ENCODE data around the gene PIN1.

The PIN1 gene

GRCh38 chr19:9871626-9872338 lies 36.7 kb downstream of the PIN1 start:
- no CpG with 5 or more reads among the region's 16 CpGs for WGBS (ENCODE audit: insufficient coverage, insufficient read length)

GRCh38 chr19:9872618-9873242 lies 37.6 kb downstream of the PIN1 start:
- no peak for DNase-seq (ENCODE audit: low read depth, low spot score)
- Histone ChIP-seq H3K27ac (ENCODE audit: low read length) (no peak overlapping the region), H3K4me3 (ENCODE audit: low read length) (no peak overlapping the region), H3K27me3 (ENCODE audit: control insufficient read depth, insufficient read depth, low read length) (no peaks in the 10 kb centered on the region), H3K4me1 (ENCODE audit: control insufficient read depth, insufficient read depth, low read length) (no peaks in the 10 kb centered on the region), H3K36me3 (ENCODE audit: control insufficient read depth, insufficient read depth, low read length) (no peaks in the 10 kb centered on the region), H3K9me3 (ENCODE audit: control insufficient read depth, insufficient read depth, low read length) (no peaks in the 10 kb centered on the region)
- 100% methylated on average over 1 of the region's 8 CpGs for WGBS (ENCODE audit: insufficient coverage, insufficient read length)

More at GRCh38 chr19:9871626-9872338, 36.7 kb downstream of the PIN1 start:
- H3K27me3 ChIP-seq (ENCODE audit: control insufficient read depth, insufficient read depth, low read length): no peaks in the 10 kb centered on the region
- H3K9me3 ChIP-seq (ENCODE audit: control insufficient read depth, insufficient read depth, low read length): no peaks in the 10 kb centered on the region
- H3K4me3 ChIP-seq (ENCODE audit: low read length): no peak overlapping the region
- H3K27ac ChIP-seq (ENCODE audit: low read length): no peak overlapping the region
- no peaks in the 10 kb centered on the region for H3K4me1 ChIP-seq (ENCODE audit: control insufficient read depth, insufficient read depth, low read length)
- no peaks in the 10 kb centered on the region for H3K36me3 ChIP-seq (ENCODE audit: control insufficient read depth, insufficient read depth, low read length)
- DNase-seq (ENCODE audit: low read depth, low spot score): no peak

- Histone ChIP-seq H3K4me1 (ENCODE audit: control insufficient read depth, insufficient read depth, low read length) (no peaks in the 10 kb centered on the region), H3K27ac (ENCODE audit: low read length) (no peak overlapping the region), H3K4me3 (ENCODE audit: low read length) (no peak overlapping the region), H3K9me3 (ENCODE audit: control insufficient read depth, insufficient read depth, low read length) (no peaks in the 10 kb centered on the region), H3K36me3 (ENCODE audit: control insufficient read depth, insufficient read depth, low read length) (no peaks in the 10 kb centered on the region), H3K27me3 (ENCODE audit: control insufficient read depth, insufficient read depth, low read length) (no peaks in the 10 kb centered on the region)
- no peak for DNase-seq (ENCODE audit: low read depth, low spot score)
- no CpG with 5 or more reads among the region's 13 CpGs for WGBS (ENCODE audit: insufficient coverage, insufficient read length)
Observed at GRCh38 chr19:9875031-9875627, 40.0 kb downstream of the PIN1 start.

GRCh38 chr19:9875796-9876195 lies 40.7 kb downstream of the PIN1 start:
- H3K27ac ChIP-seq (ENCODE audit: low read length): no peak overlapping the region
- WGBS (ENCODE audit: insufficient coverage, insufficient read length): no CpG with 5 or more reads among the region's 5 CpGs

DNA sequence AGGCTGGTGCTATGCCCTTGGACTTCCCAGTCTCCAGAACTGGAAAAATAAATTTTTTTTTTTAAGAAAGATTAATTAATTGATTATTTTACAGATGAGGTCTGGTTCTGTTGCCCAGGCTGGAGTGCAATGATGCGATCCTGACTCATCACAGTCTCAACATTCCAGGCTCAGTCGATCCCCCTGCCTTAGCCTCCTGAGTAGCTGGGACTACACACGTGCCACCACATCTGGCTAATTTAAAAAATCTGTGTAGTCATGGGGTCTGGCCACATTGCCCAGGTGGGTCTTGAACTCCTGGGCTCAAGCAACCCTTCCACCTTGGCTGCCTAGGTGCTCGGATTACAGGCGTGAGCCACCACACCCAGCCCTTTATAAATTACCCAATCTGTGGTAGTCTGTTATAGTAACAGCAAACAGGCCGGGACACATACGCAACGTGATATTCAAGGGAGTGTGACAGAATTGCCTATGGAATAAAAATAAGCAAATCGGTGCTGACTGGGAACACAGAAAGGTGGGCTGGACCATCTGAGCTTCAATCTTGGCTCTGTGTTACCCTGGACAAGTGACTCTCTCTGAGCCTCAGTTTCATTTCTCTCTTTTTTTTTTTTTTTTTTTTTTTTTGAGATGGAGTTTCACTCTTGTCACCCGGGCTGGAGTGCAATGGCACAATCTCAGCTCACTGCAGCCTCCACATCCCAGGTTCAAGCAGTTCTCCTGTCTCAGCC lies 42.8 kb downstream of the PIN1 start:
- Histone ChIP-seq H3K36me3 (ENCODE audit: control insufficient read depth, insufficient read depth, low read length) (no peaks in the 10 kb centered on the region), H3K4me1 (ENCODE audit: control insufficient read depth, insufficient read depth, low read length) (no peaks in the 10 kb centered on the region), H3K27ac (ENCODE audit: low read length) (no peak overlapping the region), H3K9me3 (ENCODE audit: control insufficient read depth, insufficient read depth, low read length) (no peaks in the 10 kb centered on the region), H3K4me3 (ENCODE audit: low read length) (no peak overlapping the region), H3K27me3 (ENCODE audit: control insufficient read depth, insufficient read depth, low read length) (no peaks in the 10 kb centered on the region)
- WGBS (ENCODE audit: insufficient coverage, insufficient read length): no CpG with 5 or more reads among the region's 10 CpGs
- DNase-seq (ENCODE audit: low read depth, low spot score): no peak

More at GRCh38 chr19:9875796-9876195, 40.7 kb downstream of the PIN1 start:
- Histone ChIP-seq H3K9me3 (ENCODE audit: control insufficient read depth, insufficient read depth, low read length) (no peaks in the 10 kb centered on the region), H3K4me3 (ENCODE audit: low read length) (no peak overlapping the region), H3K27me3 (ENCODE audit: control insufficient read depth, insufficient read depth, low read length) (no peaks in the 10 kb centered on the region), H3K36me3 (ENCODE audit: control insufficient read depth, insufficient read depth, low read length) (no peaks in the 10 kb centered on the region), H3K4me1 (ENCODE audit: control insufficient read depth, insufficient read depth, low read length) (no peaks in the 10 kb centered on the region)
- DNase-seq (ENCODE audit: low read depth, low spot score): no peak

GRCh38 chr19:9878511-9879196 lies 43.5 kb downstream of the PIN1 start:
- Histone ChIP-seq H3K27ac (ENCODE audit: low read length) (no peak overlapping the region), H3K27me3 (ENCODE audit: control insufficient read depth, insufficient read depth, low read length) (no peaks in the 10 kb centered on the region), H3K4me3 (ENCODE audit: low read length) (no peak overlapping the region), H3K4me1 (ENCODE audit: control insufficient read depth, insufficient read depth, low read length) (peaks cover 3% of the 10 kb centered on the region; the same call in 1 of the 2 replicates), H3K36me3 (ENCODE audit: control insufficient read depth, insufficient read depth, low read length) (no peaks in the 10 kb centered on the region), H3K9me3 (ENCODE audit: control insufficient read depth, insufficient read depth, low read length) (no peaks in the 10 kb centered on the region)
- DNase-seq (ENCODE audit: low read depth, low spot score): no peak
- no CpG with 5 or more reads among the region's 11 CpGs for WGBS (ENCODE audit: insufficient coverage, insufficient read length)

DNA sequence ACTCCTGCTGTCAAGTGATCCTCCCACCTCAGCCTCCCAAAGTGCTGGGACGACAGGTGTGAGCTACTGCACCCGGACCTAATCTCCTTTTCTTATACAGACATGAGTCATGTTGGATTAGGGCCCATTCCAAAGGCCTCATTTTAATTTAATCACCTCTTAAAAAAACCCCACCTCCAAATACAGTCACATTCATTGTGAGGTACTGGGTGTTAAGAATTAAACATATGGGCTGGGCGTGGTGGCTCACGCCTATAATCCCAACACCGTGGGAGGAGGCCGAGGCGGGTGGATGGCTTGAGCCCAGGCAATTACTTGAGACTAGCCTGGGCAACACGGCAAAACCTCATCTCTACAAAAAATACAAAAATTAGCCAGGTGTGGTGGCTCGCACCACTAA lies 46.6 kb downstream of the PIN1 start:
- no peaks in the 10 kb centered on the region for H3K9me3 ChIP-seq (ENCODE audit: control insufficient read depth, insufficient read depth, low read length)
- H3K27me3 ChIP-seq (ENCODE audit: control insufficient read depth, insufficient read depth, low read length): no peaks in the 10 kb centered on the region
- no peak for DNase-seq (ENCODE audit: low read depth, low spot score)
- no peak overlapping the region for H3K4me3 ChIP-seq (ENCODE audit: low read length)
- WGBS (ENCODE audit: insufficient coverage, insufficient read length): no CpG with 5 or more reads among the region's 9 CpGs
- peaks cover 4% of the 10 kb centered on the region; the same call in 1 of the 2 replicates for H3K4me1 ChIP-seq (ENCODE audit: control insufficient read depth, insufficient read depth, low read length)
- H3K27ac ChIP-seq (ENCODE audit: low read length): no peak overlapping the region
- no peaks in the 10 kb centered on the region for H3K36me3 ChIP-seq (ENCODE audit: control insufficient read depth, insufficient read depth, low read length)

DNA sequence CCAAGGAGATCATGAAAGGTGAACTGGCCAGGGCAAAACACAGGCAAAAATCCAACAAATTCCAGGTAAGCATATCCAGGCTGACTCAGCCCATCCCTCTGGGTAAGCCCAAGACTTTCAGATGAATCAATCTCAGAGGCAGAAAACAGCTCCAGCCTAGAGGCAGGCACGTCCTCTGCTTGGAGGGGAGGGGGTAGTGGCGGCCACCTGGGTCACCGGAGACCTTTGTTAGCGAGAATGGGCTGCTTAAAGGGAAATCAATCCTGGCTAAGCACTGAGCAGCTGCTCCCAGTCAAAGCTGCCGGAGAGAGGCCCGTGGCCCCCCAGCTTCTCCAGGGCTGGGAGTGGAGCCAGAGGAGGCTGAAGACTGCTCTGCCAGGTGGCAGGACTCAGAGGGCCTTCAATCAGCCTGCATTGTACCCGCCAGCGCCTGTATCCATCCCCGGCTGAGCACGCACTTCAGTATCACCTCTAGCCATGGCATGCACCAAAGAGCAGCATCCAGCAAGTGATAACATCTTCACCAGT lies 48.2 kb downstream of the PIN1 start:
- Histone ChIP-seq H3K4me1 (ENCODE audit: control insufficient read depth, insufficient read depth, low read length) (peaks cover 4% of the 10 kb centered on the region; the same call in 1 of the 2 replicates), H3K27me3 (ENCODE audit: control insufficient read depth, insufficient read depth, low read length) (no peaks in the 10 kb centered on the region), H3K4me3 (ENCODE audit: low read length) (no peak overlapping the region), H3K36me3 (ENCODE audit: control insufficient read depth, insufficient read depth, low read length) (no peaks in the 10 kb centered on the region), H3K9me3 (ENCODE audit: control insufficient read depth, insufficient read depth, low read length) (no peaks in the 10 kb centered on the region), H3K27ac (ENCODE audit: low read length) (no peak overlapping the region)
- no peak for DNase-seq (ENCODE audit: low read depth, low spot score)
- no CpG with 5 or more reads among the region's 10 CpGs for WGBS (ENCODE audit: insufficient coverage, insufficient read length)

DNA sequence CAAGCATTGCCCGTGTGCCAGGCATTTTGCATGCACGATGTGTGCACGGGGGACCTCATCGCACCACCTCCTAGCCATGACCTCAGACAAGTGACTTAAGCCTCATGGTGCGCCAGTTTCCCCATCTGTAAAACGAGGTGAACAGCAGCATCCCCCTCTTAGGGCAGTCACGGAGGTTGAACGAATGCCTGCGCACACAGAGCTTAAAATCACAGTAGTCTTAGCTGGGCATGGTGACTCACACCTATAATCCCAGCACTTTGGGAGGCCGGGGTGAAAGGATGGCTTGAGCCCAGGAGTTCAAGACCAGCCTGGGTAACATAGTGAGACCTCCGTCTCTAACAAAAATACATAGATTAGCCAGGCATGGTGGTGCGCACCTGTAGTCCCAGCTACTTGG lies 48.6 kb downstream of the PIN1 start:
- Histone ChIP-seq H3K36me3 (ENCODE audit: control insufficient read depth, insufficient read depth, low read length) (no peaks in the 10 kb centered on the region), H3K4me1 (ENCODE audit: control insufficient read depth, insufficient read depth, low read length) (peaks cover 4% of the 10 kb centered on the region; the same call in 1 of the 2 replicates), H3K9me3 (ENCODE audit: control insufficient read depth, insufficient read depth, low read length) (no peaks in the 10 kb centered on the region), H3K4me3 (ENCODE audit: low read length) (no peak overlapping the region), H3K27ac (ENCODE audit: low read length) (no peak overlapping the region), H3K27me3 (ENCODE audit: control insufficient read depth, insufficient read depth, low read length) (no peaks in the 10 kb centered on the region)
- WGBS (ENCODE audit: insufficient coverage, insufficient read length): no CpG with 5 or more reads among the region's 12 CpGs
- DNase-seq (ENCODE audit: low read depth, low spot score): no peak
